Tibial artery (tissue), 4 donors: ENCODE measurements around the gene FAM169A.

Source experiments
- DNase-seq, 2 donors: peaks; one replicate each; pipeline ENCODE4 v3.0.0-alpha.2; 2019
- H3K27ac ChIP-seq, 2 donors: fragments of 200-600 bp; sonication (generic) in 1 of 2; 1 replicate in 1 of 2; 2 replicates in 1 of 2; pipeline ENCODE4 v1.5.1; 2018 to 2019; ENCODE audit warnings: mild to moderate bottlenecking in 1 of 2
- H3K27me3 ChIP-seq, 2 donors: fragments of 200-600 bp; sonication (generic) in 1 of 2; one replicate each; pipeline versions ENCODE4 v1.5.1 to v1.6.0; 2016 to 2019
- H3K36me3 ChIP-seq, 3 donors: fragments of 200-600 bp; sonication (generic) in 2 of 3; one replicate each; pipeline ENCODE4 v1.5.1; 2016 to 2019; ENCODE audit warnings: mild to moderate bottlenecking in 2 of 3
- H3K4me1 ChIP-seq, 4 donors: fragments of 200-600 bp; sonication (generic) in 2 of 4; 1 replicate in 3 of 4; 2 replicates in 1 of 4; pipeline ENCODE4 v1.5.1; 2016 to 2019
- H3K4me3 ChIP-seq, 2 donors: fragments of 200-600 bp; sonication (generic) in 1 of 2; 1 replicate in 1 of 2; 2 replicates in 1 of 2; pipeline ENCODE4 v1.5.1; 2018 to 2019; ENCODE audit warnings: mild to moderate bottlenecking in 2 of 2
- H3K9me3 ChIP-seq, 3 donors: fragments of 200-600 bp; sonication (generic) in 1 of 3; one replicate each; pipeline ENCODE4 v1.5.1; 2016 to 2019
- CTCF ChIP-seq, 2 experiments: fragments of 200-600 bp in 1 of 2; fragments of 450-650 bp in 1 of 2; IDR thresholded peaks; one replicate each; pipeline ENCODE4 v1.5.1; 2017 to 2019; ENCODE audit warnings: antibody characterized with exemption in 2 of 2, mild to moderate bottlenecking in 1 of 2, moderate library complexity in 1 of 2
- intact Hi-C: fragments of 100-400 bp; cut with DNase I; formaldehyde crosslinking; loops from one replicate; pipeline ENCODE4 v1.15.0; 2023; ENCODE audit warnings: low total_unique reads

Gene FAM169A

GRCh38 chr5:74772359-74772758 lies 93.8 kb downstream of the FAM169A start:
- no peak for DNase-seq
- H3K9me3 ChIP-seq = no peaks in the 10 kb centered on the region

GRCh38 chr5:74767579-74767913 lies 98.6 kb downstream of the FAM169A start:
- DNase-seq = no peak
- peak overlapping the region; percentile 81 to 84 for H3K27ac ChIP-seq

More at GRCh38 chr5:74772359-74772758, 93.8 kb downstream of the FAM169A start:
- H3K27me3 ChIP-seq = no peaks in the 10 kb centered on the region
- H3K4me3 ChIP-seq = no peak overlapping the region
- peaks cover 62 to 83% (median 64%) of the 10 kb centered on the region in 3 donors for H3K36me3 ChIP-seq
- intact Hi-C loops = no loop called here
- no peak overlapping the region for H3K27ac ChIP-seq
- H3K4me1 ChIP-seq = peaks cover 0 to 11% (median 5%) of the 10 kb centered on the region in 4 donors
- TF ChIP-seq CTCF (IDR thresholded peaks at IDR 0.05) = no peak

GRCh38 chr5:74766849-74767578 lies 99.2 kb downstream of the FAM169A start, which contains the start of the genes GFM2 and NSA2:
GFM2 (minus strand) TSS chr5:74767117; CDS start chr5:74763742, 3,375 bp downstream.
NSA2 (plus strand) TSS chr5:74767249; CDS start chr5:74767361, 112 bp downstream.
- intact Hi-C loops = no loop called here
- DNase-seq = peak; percentile 89 to 95
- TF ChIP-seq CTCF (IDR thresholded peaks at IDR 0.05) = no peak

More at GRCh38 chr5:74767579-74767913, 98.6 kb downstream of the FAM169A start:
- H3K36me3 ChIP-seq = peaks cover 25 to 44% (median 29%) of the 10 kb centered on the region in 3 donors
- no peaks in the 10 kb centered on the region for H3K9me3 ChIP-seq
- peak overlapping the region; percentile 86 to 95 for H3K4me3 ChIP-seq
- H3K4me1 ChIP-seq = peaks cover 0 to 31% (median 21%) of the 10 kb centered on the region in 4 donors
- no peak for TF ChIP-seq CTCF (IDR thresholded peaks at IDR 0.05)
- no peaks in the 10 kb centered on the region for H3K27me3 ChIP-seq
- intact Hi-C loops = no loop called here

GRCh38 chr5:74766418-74766848 lies 99.8 kb downstream of the FAM169A start:
- Histone ChIP-seq H3K27ac (peak overlapping the region; percentile 81 to 84), H3K4me3 (peak overlapping the region; percentile 86 to 95), H3K27me3 (no peaks in the 10 kb centered on the region), H3K36me3 (peaks cover 16 to 33% (median 20%) of the 10 kb centered on the region in 3 donors), H3K4me1 (peaks cover 0 to 31% (median 21%) of the 10 kb centered on the region in 4 donors), H3K9me3 (no peaks in the 10 kb centered on the region)
- DNase-seq = no peak
- TF ChIP-seq CTCF (IDR thresholded peaks at IDR 0.05) = peak; percentile 40 to 44
- intact Hi-C loops = no loop called here

More at GRCh38 chr5:74766849-74767578, 99.2 kb downstream of the FAM169A start, which contains the start of the genes GFM2 and NSA2:
- peaks cover 20 to 39% (median 24%) of the 10 kb centered on the region in 3 donors for H3K36me3 ChIP-seq
- no peaks in the 10 kb centered on the region for H3K27me3 ChIP-seq
- H3K4me1 ChIP-seq = peaks cover 0 to 31% (median 21%) of the 10 kb centered on the region in 4 donors
- H3K9me3 ChIP-seq = no peaks in the 10 kb centered on the region
- H3K4me3 ChIP-seq = peak within 1 kb of the TSS; percentile 86 to 95
- peak within 1 kb of the TSS; percentile 81 to 84 for H3K27ac ChIP-seq

- Histone ChIP-seq H3K4me1 (peaks cover 0 to 31% (median 21%) of the 10 kb centered on the region in 4 donors), H3K27me3 (no peaks in the 10 kb centered on the region), H3K36me3 (peaks cover 11 to 28% (median 15%) of the 10 kb centered on the region in 3 donors), H3K9me3 (no peaks in the 10 kb centered on the region), H3K4me3 (peak overlapping the region; percentile 86 to 95), H3K27ac (peak overlapping the region in 1 of 2 donors; percentile 84)
- TF ChIP-seq CTCF (IDR thresholded peaks at IDR 0.05) = no peak
- no peak for DNase-seq
- intact Hi-C loops = no loop called here
Observed at GRCh38 chr5:74765929-74766328, 100.3 kb downstream of the FAM169A start.
